Glomerular endothelial cell (primary cell): ENCODE measurements around the gene RFFL. TPM values are rescaled to one million over a fixed set of nuclear protein-coding genes. Genes with fewer than 3 reads are reported as not detected.
A peak's percentile ranks its signal among the peaks of the same experiment; 100 is the strongest.

Source experiments
- DNase-seq: peaks from one replicate; pipeline ENCODE4 v3.0.0-alpha.2; 2011; ENCODE audit warnings: low read depth, low spot score; ENCODE audit errors: extremely low read depth
- total RNA-seq: library from RNA; depleted of rRNA; stranded (reverse); fragments of >200 nt; gene quantifications from 2 replicates; pipeline ENCODE4 v1.2.3, GENCODE V29; 2015

The RFFL gene
- total RNA-seq, 1 donor from 2014 or later: 11.5 TPM

DNA sequence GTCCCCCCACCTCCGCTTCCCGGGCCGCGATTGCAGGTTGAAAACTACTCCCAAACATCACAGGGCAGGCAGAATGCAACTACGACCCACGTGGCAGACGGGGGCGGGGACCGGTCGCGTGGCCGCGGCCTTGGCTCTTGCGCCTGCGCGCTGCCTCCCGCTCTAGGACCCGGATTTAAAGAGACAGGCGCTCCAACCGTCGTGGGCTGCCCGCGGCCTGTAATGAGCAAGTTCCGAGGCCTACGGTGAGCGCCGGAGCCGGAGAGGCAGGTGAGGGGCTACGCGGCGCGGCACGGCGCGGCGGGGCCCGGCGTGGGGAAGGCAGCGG lies 83.2 kb downstream of the RFFL start, which contains the start of gene LIG3:
Gene LIG3 (plus strand): TSS at position 160 of the 328 bp plus-strand sequence. CDS start 2,494 bp downstream, outside the sequence.
- no peak for DNase-seq

DNA sequence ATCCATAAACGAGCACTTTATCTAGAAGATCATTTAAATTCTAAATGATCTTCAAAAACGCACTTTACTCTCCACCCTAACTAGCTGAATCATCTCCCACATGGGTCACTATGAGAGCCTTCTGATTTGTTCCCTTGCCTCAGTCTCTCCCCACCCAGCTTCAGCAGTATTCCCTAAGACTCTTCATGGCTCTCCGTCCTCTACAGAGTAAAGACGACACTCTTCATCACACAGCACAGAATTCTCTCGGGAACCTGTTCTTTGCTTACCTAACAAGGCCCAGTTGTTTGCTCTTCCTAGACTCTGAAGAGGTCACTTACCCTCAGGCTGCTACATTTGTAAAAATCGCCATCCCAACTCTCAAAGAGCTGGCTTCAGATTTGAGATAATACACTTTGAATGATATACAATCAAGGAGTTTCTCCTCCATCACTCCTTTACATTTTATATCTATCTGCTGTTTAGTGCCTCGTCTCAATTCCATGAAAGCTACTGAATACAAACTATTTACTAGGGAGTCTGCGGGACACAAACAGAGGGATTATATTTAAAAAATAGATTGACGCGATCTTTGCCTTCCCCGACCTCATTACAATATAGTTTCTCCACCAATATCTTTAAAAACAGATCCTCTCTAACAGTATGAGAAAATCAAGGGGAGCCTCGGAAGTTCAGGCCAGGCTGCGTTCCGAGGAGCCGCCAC lies 83.7 kb downstream of the RFFL start:
- DNase-seq: no peak

DNA sequence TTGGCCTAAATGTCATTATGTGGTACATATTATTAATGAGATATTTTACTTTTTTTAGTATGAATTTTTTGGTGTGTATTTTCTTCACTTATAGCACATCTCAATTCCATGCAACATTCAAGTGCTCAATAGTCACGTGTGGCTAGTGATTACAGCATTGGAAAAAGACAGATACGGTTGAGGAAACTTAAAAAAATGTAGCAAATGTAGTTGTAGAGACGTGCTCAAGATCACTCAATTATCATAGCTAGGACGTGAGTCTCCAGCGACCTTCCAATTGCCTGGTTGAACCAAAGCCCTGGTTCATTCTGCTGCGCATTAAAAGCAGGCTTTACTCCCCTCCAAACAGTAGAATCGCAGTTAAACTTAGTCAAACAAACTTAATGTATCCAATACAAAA lies 84.4 kb downstream of the RFFL start:
- no peak for DNase-seq

DNA sequence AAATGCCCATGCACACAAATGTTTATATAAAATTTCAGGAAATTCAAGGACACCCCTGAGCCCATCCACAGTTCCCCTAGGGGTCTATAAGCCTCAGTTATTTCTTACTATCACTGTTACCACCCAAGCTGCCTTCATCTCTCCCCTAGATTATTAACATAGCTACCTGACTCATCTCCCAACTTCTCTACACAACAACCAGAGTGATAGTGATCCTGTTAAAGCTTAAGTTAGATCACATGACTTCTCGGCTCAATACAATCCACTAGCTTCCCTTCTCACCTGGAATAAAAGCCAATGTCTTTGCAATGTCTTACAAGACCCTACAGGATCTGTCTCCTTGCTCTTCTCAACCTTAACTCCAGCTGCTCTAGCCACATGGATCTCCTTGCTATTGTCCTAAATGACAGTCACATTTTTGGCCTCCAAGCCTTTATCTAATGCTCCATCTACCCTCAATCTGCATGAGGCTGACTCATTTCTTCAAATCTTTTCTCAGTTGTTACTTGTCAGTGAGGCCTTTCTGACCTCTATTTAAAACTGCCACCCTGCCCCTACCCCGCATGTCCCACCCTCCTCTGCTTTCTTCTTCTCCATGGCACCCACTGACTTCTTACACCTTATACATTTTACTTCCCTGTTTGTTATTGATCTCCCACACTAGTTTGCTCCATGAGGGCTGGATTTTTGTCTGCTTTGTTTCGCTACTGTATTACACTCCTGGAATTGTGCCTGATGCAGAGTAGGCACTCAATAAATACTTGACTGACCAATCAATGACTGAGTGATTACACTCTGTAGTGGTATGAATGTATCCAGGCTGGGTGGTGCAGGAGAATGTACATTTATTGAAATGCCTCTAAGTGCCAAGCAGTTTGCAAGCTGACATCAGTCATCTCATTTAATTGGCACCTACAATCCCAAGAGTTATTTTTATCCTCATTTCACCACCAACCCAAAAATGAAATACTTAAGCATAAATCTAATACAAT lies 88.4 kb downstream of the RFFL start:
- DNase-seq: no peak

DNA sequence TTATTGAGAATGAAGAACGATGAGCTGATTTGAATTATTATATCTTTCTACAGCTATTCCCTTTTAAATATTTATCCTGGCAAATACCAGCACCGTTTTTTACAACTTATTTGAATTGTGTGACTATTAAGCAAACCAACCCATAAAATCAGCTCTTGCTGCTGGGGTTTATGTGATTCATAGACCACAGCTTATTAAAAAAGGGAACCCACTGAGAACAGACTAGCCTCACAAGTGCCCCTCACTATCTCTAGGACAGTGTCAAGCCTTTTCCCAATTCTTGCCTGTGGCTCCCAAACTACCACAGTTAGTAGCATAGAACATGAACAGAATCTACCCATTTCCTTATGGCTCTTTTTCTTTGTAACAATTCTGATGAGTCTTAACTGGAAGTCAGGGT lies 89.3 kb downstream of the RFFL start:
- no peak for DNase-seq

DNA sequence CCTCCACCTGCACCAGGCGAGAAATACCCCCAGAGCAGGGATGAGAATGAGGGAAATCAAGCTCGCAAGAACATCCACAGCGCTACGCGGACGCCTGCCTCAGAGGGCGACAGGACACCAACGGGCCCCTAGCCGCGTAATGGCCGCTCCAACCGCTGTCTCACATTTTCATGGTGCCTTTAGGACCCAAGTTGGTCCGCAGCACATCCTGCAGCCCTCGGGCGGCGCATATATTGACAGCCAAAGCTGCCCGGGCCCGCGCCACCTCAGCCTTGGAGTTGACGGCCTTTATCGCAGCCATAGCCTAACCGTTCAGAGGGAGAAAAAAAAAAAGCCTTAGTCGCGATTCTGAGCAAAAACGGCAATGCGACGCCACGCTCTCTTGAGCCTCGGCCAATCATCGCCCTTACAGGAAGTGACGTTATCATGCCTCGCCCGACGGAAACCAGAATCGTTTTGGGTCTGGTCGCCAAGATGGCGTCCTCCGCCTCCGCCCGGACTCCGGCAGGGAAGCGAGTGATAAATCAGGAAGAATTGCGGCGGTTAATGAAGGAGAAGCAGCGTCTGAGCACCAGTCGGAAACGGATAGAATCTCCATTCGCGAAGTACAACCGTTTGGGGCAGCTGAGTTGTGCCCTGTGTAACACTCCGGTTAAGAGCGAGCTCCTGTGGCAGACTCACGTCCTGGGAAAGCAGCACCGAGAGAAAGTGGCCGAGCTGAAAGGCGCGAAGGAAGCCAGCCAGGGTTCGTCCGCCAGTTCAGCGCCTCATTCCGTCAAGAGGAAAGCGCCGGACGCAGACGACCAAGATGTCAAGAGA lies 102.2 kb downstream of the RFFL start, which contains the start of the genes CCT6B and ZNF830:
Gene CCT6B (minus strand): TSS at position 368 of the 819 bp plus-strand sequence. CDS start 67 bp downstream, at position 301.
Gene ZNF830 (plus strand): TSS at position 448 of the 819 bp plus-strand sequence. CDS start 27 bp downstream, at position 475.
- DNase-seq: peak; percentile 81

DNA sequence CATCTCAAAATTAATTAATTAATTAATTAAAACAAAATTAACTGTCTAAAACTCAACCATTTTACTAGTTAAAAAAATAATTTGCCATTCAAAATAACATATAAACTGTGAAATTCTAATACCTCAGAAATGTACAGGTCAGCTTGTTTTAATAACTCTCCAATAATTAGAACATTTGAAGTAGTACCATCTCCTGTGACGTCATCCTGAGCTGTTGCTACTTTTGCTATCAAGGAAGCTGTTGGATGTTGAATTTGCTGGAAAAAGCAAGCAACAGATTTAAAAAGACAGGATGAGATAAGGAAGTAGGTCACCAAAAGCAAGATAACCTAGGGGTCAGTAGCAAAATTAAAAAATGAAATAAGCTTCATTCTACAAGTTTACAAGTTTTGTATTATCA lies 105.1 kb downstream of the RFFL start:
- DNase-seq: no peak

Other genes with a start within 250 kb of the RFFL start
- 0.44 and 1.8 TPM in 2 replicates for gene CCT6B, start 102.2 kb downstream of the RFFL start, total RNA-seq
- gene ZNF830, start 102.2 kb downstream of the RFFL start, total RNA-seq: 10.2 and 11.4 TPM in 2 replicates
- gene LIG3, start 83.2 kb downstream of the RFFL start, total RNA-seq: 17.0 and 24.6 TPM in 2 replicates
- 9.5 and 15.9 TPM in 2 replicates for gene RAD51D, start 56.2 kb upstream of the RFFL start, total RNA-seq
- not detected in 2 replicates for gene FNDC8, start 57.9 kb upstream of the RFFL start, total RNA-seq
- 11.8 and 20.7 TPM in 2 replicates for gene NLE1, start 78.6 kb upstream of the RFFL start, total RNA-seq
- gene UNC45B, start 84.1 kb upstream of the RFFL start, total RNA-seq: 0.12 TPM in 1 of 2 replicates, not detected in the other
- not detected in 2 replicates for gene SLC35G3, start 130.7 kb upstream of the RFFL start, total RNA-seq
- gene SLFN5, start 179.4 kb upstream of the RFFL start, total RNA-seq: 34.3 and 35.3 TPM in 2 replicates